Neural cell (in vitro differentiated cells): ENCODE results near the gene DENND1A. TPM values are rescaled to one million over a fixed set of nuclear protein-coding genes. Genes with fewer than 3 reads are reported as not detected.

Experiments used
- H2AFZ ChIP-seq: fragments of 200-600, 300-800 bp; sonication (generic), shearing (Covaris generic); 2 replicates; pipeline ENCODE4 v1.6.0; 2014; ENCODE audit warnings: low read depth, mild to moderate bottlenecking, antibody characterized with exemption, low read length, moderate library complexity
- H3F3A ChIP-seq: fragments of 200-600 bp; shearing (Covaris generic); 2 replicates; pipeline ENCODE4 v1.6.1; 2016; ENCODE audit warnings: mild to moderate bottlenecking, moderate library complexity, mixed read lengths, antibody characterized with exemption, low read length; ENCODE audit not compliant: insufficient read depth, poor library complexity, severe bottlenecking
- H3K27ac ChIP-seq: fragments of 200-600, 300-800 bp; sonication (generic), shearing (Covaris generic); 2 replicates; pipeline ENCODE4 v1.5.1; 2014; ENCODE audit warnings: mild to moderate bottlenecking, low read length, moderate library complexity
- H3K27me3 ChIP-seq: fragments of 300-800, 200-600 bp; sonication (generic), shearing (Covaris generic); 2 replicates; pipeline ENCODE4 v1.6.0; 2014; ENCODE audit warnings: mild to moderate bottlenecking, low read depth, low read length, moderate library complexity; ENCODE audit not compliant: insufficient read depth
- H3K36me3 ChIP-seq: fragments of 300-800, 200-600 bp; sonication (generic), shearing (Covaris generic); 2 replicates; pipeline ENCODE4 v1.5.1; 2014; ENCODE audit warnings: mild to moderate bottlenecking, antibody characterized with exemption, low read length, moderate library complexity; ENCODE audit not compliant: insufficient read depth
- H3K4me2 ChIP-seq: fragments of 300-800, 200-600 bp; sonication (generic), shearing (Covaris generic); 2 replicates; pipeline ENCODE4 v1.6.0; 2014; ENCODE audit warnings: mild to moderate bottlenecking, low read length
- H3K4me3 ChIP-seq: fragments of 300-800, 200-600 bp; sonication (generic), shearing (Covaris generic); 2 replicates; pipeline ENCODE4 v1.5.1; 2014; ENCODE audit warnings: mild to moderate bottlenecking, low read length, moderate library complexity
- H3K79me2 ChIP-seq: fragments of 200-600 bp; shearing (Covaris generic); replicated peaks from 2 replicates; pipeline ENCODE4 v1.6.0; 2014; ENCODE audit warnings: mild to moderate bottlenecking, low read length, moderate library complexity; ENCODE audit not compliant: insufficient read depth
- H3K9ac ChIP-seq: fragments of 300-800, 200-600 bp; sonication (generic), shearing (Covaris generic); 2 replicates; pipeline ENCODE4 v1.6.1; 2016; ENCODE audit warnings: mild to moderate bottlenecking, low read length, mixed read lengths
- H3K9me2 ChIP-seq: fragments of 200-600 bp; shearing (Covaris generic); 2 replicates; pipeline ENCODE4 v1.6.1; 2016; ENCODE audit warnings: mild to moderate bottlenecking, low read length, mixed read lengths; ENCODE audit not compliant: insufficient read depth
- H3K9me3 ChIP-seq: fragments of 200-600, 300-800 bp; sonication (generic), shearing (Covaris generic); 2 replicates; pipeline ENCODE4 v1.6.1; 2016; ENCODE audit warnings: mild to moderate bottlenecking, mixed run types, low read length, moderate library complexity, mixed read lengths
- H4K20me1 ChIP-seq: fragments of 200-600 bp; shearing (Covaris generic); 2 replicates; pipeline ENCODE4 v1.6.1; 2016; ENCODE audit warnings: mild to moderate bottlenecking, mixed run types; ENCODE audit not compliant: insufficient read depth
- CTCF ChIP-seq: fragments of 450-650 bp; IDR thresholded peaks from 2 replicates; pipeline ENCODE4 v1.5.1; 2014; ENCODE audit warnings: antibody characterized with exemption, mild to moderate bottlenecking, moderate library complexity; ENCODE audit not compliant: poor library complexity, severe bottlenecking
- EP300 ChIP-seq: fragments of 450-650 bp; conservative IDR thresholded peaks from 2 replicates; pipeline ENCODE4 v1.6.1; 2014; ENCODE audit warnings: antibody characterized with exemption, mild to moderate bottlenecking, moderate library complexity; ENCODE audit not compliant: poor library complexity, severe bottlenecking
- EZH2 ChIP-seq: fragments of 200-600, 300-800 bp; shearing (Covaris generic), sonication (generic); IDR thresholded peaks from 2 replicates; pipeline ENCODE4 v1.6.1; 2014; ENCODE audit warnings: antibody characterized with exemption, low read length, borderline replicate concordance, mild to moderate bottlenecking; ENCODE audit not compliant: insufficient read depth, poor library complexity, severe bottlenecking
- MXI1 ChIP-seq: fragments of 450-650 bp; conservative IDR thresholded peaks from 2 replicates; pipeline ENCODE4 v1.6.1; 2014; ENCODE audit warnings: antibody characterized with exemption, mild to moderate bottlenecking; ENCODE audit not compliant: poor library complexity, severe bottlenecking
- POLR2AphosphoS5 ChIP-seq: IDR thresholded peaks from 2 replicates; pipeline ENCODE4 v1.6.1; 2012
- RAD21 ChIP-seq: fragments of 450-650 bp; conservative IDR thresholded peaks from 2 replicates; pipeline ENCODE4 v1.6.1; 2014; ENCODE audit warnings: antibody characterized with exemption, mild to moderate bottlenecking, moderate library complexity
- REST ChIP-seq: IDR thresholded peaks from 2 replicates; pipeline ENCODE4 v1.6.1; 2012; ENCODE audit warnings: borderline replicate concordance
- SMC3 ChIP-seq: fragments of 450-650 bp; conservative IDR thresholded peaks from 2 replicates; pipeline ENCODE4 v1.6.1; 2014; ENCODE audit warnings: antibody characterized with exemption, mild to moderate bottlenecking, moderate library complexity; ENCODE audit not compliant: poor library complexity
- TAF1 ChIP-seq: IDR thresholded peaks from 2 replicates; pipeline ENCODE4 v1.6.1; 2012; ENCODE audit warnings: low read depth
- polyA plus RNA-seq: library from polyadenylated mRNA; depleted of rRNA; stranded (reverse); fragments of >200 nt; gene quantifications from 2 replicates; pipeline ENCODE4 v1.2.3, GENCODE V29; 2014

Gene DENND1A
- polyA plus RNA-seq, 1 donor from 2014 or later, result 2.3 TPM

- no peak for TF ChIP-seq REST
- no peak for TF ChIP-seq CTCF
- no peak for TF ChIP-seq EP300
- no peak for TF ChIP-seq SMC3
- TF ChIP-seq MXI1, result no peak
- no peak for TF ChIP-seq TAF1
- TF ChIP-seq RAD21, result no peak
- TF ChIP-seq POLR2AphosphoS5, result no peak
- TF ChIP-seq EZH2, result no peak
- H4K20me1 ChIP-seq, result no peaks in the 10 kb centered on the region
- H3K4me3 ChIP-seq, result no peak overlapping the region
- no peak overlapping the region for H2AFZ ChIP-seq
- no peak overlapping the region for H3K27ac ChIP-seq
- H3K4me2 ChIP-seq, result no peak overlapping the region
- no peaks in the 10 kb centered on the region for H3K79me2 ChIP-seq
- H3K36me3 ChIP-seq, result no peaks in the 10 kb centered on the region
- H3K9ac ChIP-seq, result no peak overlapping the region
- H3K9me2 ChIP-seq, result no peaks in the 10 kb centered on the region
- H3K27me3 ChIP-seq, result no peaks in the 10 kb centered on the region
- no peaks in the 10 kb centered on the region for H3K9me3 ChIP-seq
- no peaks in the 10 kb centered on the region for H3F3A ChIP-seq
These were observed 583.9 kb downstream of the DENND1A start for GRCh38 chr9:123346026-123346425.

DNA sequence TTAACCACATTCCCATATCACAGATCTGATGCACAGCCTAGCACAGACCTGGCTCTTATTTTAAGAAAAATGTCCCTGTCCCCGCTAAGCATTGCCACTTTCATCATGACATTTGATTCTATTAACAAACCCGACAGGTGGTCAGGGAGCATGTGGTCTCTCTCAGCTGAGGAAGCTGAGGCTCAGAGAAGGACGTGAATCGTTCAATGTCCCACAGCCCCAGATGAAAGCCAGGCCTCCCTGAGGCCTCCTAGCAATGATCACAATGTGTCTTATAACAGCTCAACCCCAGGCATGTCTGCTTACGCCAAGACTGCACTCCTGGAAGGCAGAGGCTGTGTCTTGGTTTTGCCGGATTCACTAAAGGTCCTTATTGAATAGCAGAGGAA, 584.4 kb downstream of the DENND1A start:
- H3K36me3 ChIP-seq, result no peaks in the 10 kb centered on the region
- H3K9ac ChIP-seq, result no peak overlapping the region
- no peaks in the 10 kb centered on the region for H3K27me3 ChIP-seq
- no peaks in the 10 kb centered on the region for H3F3A ChIP-seq
- no peaks in the 10 kb centered on the region for H3K9me3 ChIP-seq
- TF ChIP-seq MXI1, result no peak
- TF ChIP-seq EZH2, result no peak
- no peak for TF ChIP-seq EP300
- TF ChIP-seq REST, result no peak
- no peak for TF ChIP-seq RAD21
- no peak overlapping the region for H3K4me2 ChIP-seq
- H2AFZ ChIP-seq, result no peak overlapping the region
- no peaks in the 10 kb centered on the region for H3K79me2 ChIP-seq
- H3K27ac ChIP-seq, result no peak overlapping the region
- H3K9me2 ChIP-seq, result no peaks in the 10 kb centered on the region
- H3K4me3 ChIP-seq, result no peak overlapping the region
- no peaks in the 10 kb centered on the region for H4K20me1 ChIP-seq
